ENCODE data around the gene FDX1. TPM values are rescaled to one million over a fixed set of nuclear protein-coding genes. Genes with fewer than 3 reads are reported as not detected.

Gene FDX1
- total RNA-seq, 1 donor from 2014 or later: 9.1 TPM

DNA sequence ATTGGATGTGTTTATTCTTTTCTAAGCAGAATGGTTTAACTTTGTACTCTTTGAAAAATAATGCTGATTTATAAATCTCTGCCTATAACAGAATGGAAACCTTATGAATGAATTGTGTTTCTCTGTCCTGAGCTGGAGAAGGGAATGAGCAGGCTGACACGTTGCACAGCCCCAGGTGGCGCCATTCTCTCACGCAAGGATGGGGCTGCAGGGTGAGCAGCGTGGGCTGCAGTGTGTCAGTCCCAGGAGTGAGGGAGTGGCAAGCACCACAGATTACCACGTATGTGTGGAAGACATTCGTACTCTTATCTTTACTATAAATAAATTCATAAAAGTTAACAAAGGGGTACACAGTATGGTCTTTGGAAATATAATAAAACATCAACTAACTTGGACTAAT is 33.4 kb downstream of the FDX1 start:
- no peaks in the 10 kb centered on the region for H3K4me1 ChIP-seq
- H3K36me3 ChIP-seq: no peaks in the 10 kb centered on the region
- no peaks in the 10 kb centered on the region for H3K27me3 ChIP-seq
- DNase-seq (ENCODE audit: extremely low spot score in 2 of 2): no peak
- no peaks in the 10 kb centered on the region for H3K9me3 ChIP-seq
- intact Hi-C loops (cut with DNase I): no loop called here
- TF ChIP-seq, protein P1, sequence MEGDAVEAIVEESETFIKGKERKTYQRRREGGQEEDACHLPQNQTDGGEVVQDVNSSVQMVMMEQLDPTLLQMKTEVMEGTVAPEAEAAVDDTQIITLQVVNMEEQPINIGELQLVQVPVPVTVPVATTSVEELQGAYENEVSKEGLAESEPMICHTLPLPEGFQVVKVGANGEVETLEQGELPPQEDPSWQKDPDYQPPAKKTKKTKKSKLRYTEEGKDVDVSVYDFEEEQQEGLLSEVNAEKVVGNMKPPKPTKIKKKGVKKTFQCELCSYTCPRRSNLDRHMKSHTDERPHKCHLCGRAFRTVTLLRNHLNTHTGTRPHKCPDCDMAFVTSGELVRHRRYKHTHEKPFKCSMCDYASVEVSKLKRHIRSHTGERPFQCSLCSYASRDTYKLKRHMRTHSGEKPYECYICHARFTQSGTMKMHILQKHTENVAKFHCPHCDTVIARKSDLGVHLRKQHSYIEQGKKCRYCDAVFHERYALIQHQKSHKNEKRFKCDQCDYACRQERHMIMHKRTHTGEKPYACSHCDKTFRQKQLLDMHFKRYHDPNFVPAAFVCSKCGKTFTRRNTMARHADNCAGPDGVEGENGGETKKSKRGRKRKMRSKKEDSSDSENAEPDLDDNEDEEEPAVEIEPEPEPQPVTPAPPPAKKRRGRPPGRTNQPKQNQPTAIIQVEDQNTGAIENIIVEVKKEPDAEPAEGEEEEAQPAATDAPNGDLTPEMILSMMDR (IDR thresholded peaks at IDR 0.05): peak in 1 of 3 experiments; percentile 45
- TF ChIP-seq POLR2AphosphoS5 (IDR thresholded peaks at IDR 0.05; ENCODE audit: insufficient read depth in 1 of 2, low read depth in 1 of 2): no peak
- H3K4me3 ChIP-seq: no peak overlapping the region
- no peak overlapping the region for H3K27ac ChIP-seq

GRCh38 chr11:110465231-110465630 is 35.5 kb downstream of the FDX1 start:
- no peaks in the 10 kb centered on the region for H3K9me3 ChIP-seq
- TF ChIP-seq POLR2A (IDR thresholded peaks at IDR 0.05): no peak
- TF ChIP-seq, protein P1 (IDR thresholded peaks at IDR 0.05): no peak
- intact Hi-C loops (cut with DNase I): no loop called here
- no peak for DNase-seq (ENCODE audit: extremely low spot score in 2 of 2)
- no peak overlapping the region for H3K27ac ChIP-seq
- no peak overlapping the region for H3K4me3 ChIP-seq
- H3K27me3 ChIP-seq: no peaks in the 10 kb centered on the region
- H3K4me1 ChIP-seq: no peaks in the 10 kb centered on the region
- no peaks in the 10 kb centered on the region for H3K36me3 ChIP-seq

DNA sequence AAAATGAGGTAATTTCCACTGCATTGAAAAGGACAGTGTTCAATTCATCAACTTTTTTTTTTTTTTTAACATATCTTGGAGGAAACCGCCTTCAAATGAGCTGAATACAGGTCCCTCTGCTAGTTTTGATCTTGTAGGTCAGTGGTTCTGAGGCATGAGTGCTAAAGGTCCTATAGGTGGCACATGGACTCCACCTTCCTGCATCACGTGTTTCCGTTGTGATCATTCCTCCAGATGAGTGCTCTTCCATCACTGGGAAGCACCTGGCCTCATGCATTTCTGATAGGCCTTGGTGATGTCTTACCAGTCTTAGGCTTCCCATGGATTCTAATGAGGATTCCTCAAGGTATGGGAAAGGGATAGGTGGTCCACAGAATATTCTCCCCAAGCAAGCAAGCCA is 37.8 kb downstream of the FDX1 start:
- TF ChIP-seq POLR2A (IDR thresholded peaks at IDR 0.05): no peak
- TF ChIP-seq POLR2AphosphoS5 (IDR thresholded peaks at IDR 0.05; ENCODE audit: insufficient read depth in 1 of 2, low read depth in 1 of 2): no peak
- TF ChIP-seq, protein P1 (IDR thresholded peaks at IDR 0.05): no peak
- intact Hi-C loops (cut with DNase I): no loop called here
- H3K4me3 ChIP-seq: no peak overlapping the region
- DNase-seq (ENCODE audit: extremely low spot score in 2 of 2): no peak
- H3K4me1 ChIP-seq: no peaks in the 10 kb centered on the region
- no peaks in the 10 kb centered on the region for H3K36me3 ChIP-seq
- no peaks in the 10 kb centered on the region for H3K27me3 ChIP-seq
- no peaks in the 10 kb centered on the region for H3K9me3 ChIP-seq
- H3K27ac ChIP-seq: no peak overlapping the region

GRCh38 chr11:110468121-110468520 is 38.4 kb downstream of the FDX1 start:
- no peak for DNase-seq (ENCODE audit: extremely low spot score in 2 of 2)
- intact Hi-C loops (cut with DNase I): no loop called here

DNA sequence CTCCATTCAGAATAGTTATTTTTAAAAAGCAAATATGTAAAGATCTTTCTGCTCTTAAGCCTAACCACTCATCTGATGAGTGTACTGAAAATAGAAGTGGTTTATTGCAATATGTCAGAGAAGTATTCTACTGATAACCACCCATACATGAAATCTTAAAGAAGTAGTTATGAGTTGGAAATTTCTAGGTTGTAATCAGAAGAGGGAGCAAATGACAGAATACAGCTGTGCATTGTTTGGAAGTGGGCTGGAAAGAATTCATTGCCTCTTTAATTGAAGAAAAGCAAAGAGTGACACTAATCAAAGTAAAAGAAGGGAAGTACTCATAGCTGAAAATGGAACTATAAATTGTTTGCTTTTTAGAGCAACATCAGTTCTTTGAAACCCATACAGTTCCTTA is 39.4 kb downstream of the FDX1 start:
- Histone ChIP-seq H3K4me1 (no peaks in the 10 kb centered on the region), H3K36me3 (no peaks in the 10 kb centered on the region), H3K4me3 (no peak overlapping the region), H3K27me3 (no peaks in the 10 kb centered on the region), H3K9me3 (no peaks in the 10 kb centered on the region), H3K27ac (no peak overlapping the region)
- TF ChIP-seq, protein P1 (IDR thresholded peaks at IDR 0.05): no peak
- no peak for TF ChIP-seq POLR2AphosphoS5 (IDR thresholded peaks at IDR 0.05; ENCODE audit: insufficient read depth in 1 of 2, low read depth in 1 of 2)
- no peak for TF ChIP-seq POLR2A (IDR thresholded peaks at IDR 0.05)
- intact Hi-C loops (cut with DNase I): no loop called here
- no peak for DNase-seq (ENCODE audit: extremely low spot score in 2 of 2)

More at GRCh38 chr11:110468121-110468520, 38.4 kb downstream of the FDX1 start:
- Histone ChIP-seq H3K27me3 (no peaks in the 10 kb centered on the region), H3K4me1 (no peaks in the 10 kb centered on the region), H3K4me3 (no peak overlapping the region), H3K36me3 (no peaks in the 10 kb centered on the region), H3K27ac (no peak overlapping the region), H3K9me3 (no peaks in the 10 kb centered on the region)
- TF ChIP-seq, protein P1 (IDR thresholded peaks at IDR 0.05): no peak
